ENCODE results near the gene AGTPBP1. TPM values are rescaled to one million over a fixed set of nuclear protein-coding genes. Genes with fewer than 3 reads are reported as not detected.

AGTPBP1 gene
- total and polyA plus RNA-seq, 9 of the 15 experiments (the other 6 are each of a cell fraction or from before 2014, with no cell fraction given), result 1.4 to 7.9 (median 4.6) TPM

DNA sequence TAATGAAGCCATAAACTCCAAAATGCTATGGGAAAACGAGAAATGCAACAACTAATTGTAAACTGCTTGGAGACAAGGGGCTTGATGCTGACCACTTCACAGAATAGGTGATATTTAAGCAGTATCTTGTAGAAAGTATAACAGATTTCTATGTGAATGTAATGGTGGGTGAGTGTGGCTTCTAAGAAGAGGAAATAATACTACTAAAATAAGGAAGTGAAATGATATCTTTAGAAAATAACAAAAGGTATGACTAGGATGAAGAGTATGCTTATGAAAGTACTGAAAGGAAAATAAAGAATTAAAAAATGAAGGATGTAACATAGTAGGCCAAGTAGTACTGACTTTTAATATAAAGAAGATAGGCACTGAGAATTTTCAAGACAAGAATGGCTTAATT lies 94.2 kb downstream of the AGTPBP1 start:
- Histone ChIP-seq H3K9ac (ENCODE audit: insufficient read depth in 1 of 2, low read depth in 2 of 2, low read length in 2 of 2) (no peak overlapping the region), H3K9me1 (ENCODE audit: control insufficient read depth, insufficient read depth, low read length) (no peaks in the 10 kb centered on the region), H3K9me3 (replicated peaks; ENCODE audit: control insufficient read depth, insufficient read depth, low read depth, low read length) (no peaks in the 10 kb centered on the region), H3K79me2 (ENCODE audit: control insufficient read depth, insufficient read depth, low read length) (no peaks in the 10 kb centered on the region), H3K4me3 (no peak overlapping the region), H3K4me2 (ENCODE audit: insufficient read depth, low read length) (no peak overlapping the region), H4K20me1 (replicated peaks; ENCODE audit: control insufficient read depth, insufficient read depth, low read length) (no peaks in the 10 kb centered on the region), H3K4me1 (replicated peaks in 1 of 2; ENCODE audit: control insufficient read depth in 2 of 2, insufficient read depth in 2 of 2, low read length in 2 of 2) (no peaks in the 10 kb centered on the region), H2AFZ (ENCODE audit: low read depth, low read length) (no peak overlapping the region), H3K27ac (ENCODE audit: extremely low read depth, low read depth, low read length) (no peak overlapping the region), H3K36me3 (ENCODE audit: control insufficient read depth, insufficient read depth, low read length) (no peaks in the 10 kb centered on the region), H3K27me3 (ENCODE audit: control insufficient read depth in 2 of 2, insufficient read depth in 2 of 2, low read length in 2 of 2) (no peaks in the 10 kb centered on the region)
- in situ Hi-C loops (cut with MboI), result no loop called here
- CTCF ChIA-PET (ENCODE audit: low intra/inter-chr PET ratio), result no interaction called here
- ATAC-seq (no peak), DNase-seq (ENCODE audit: extremely low read depth in 1 of 4, low spot score in 3 of 4) (no peak), FAIRE-seq (no peak)
- intact Hi-C loops (cut with micrococcal nuclease), result no loop called here
- WGBS (ENCODE audit: insufficient coverage, low coverage, missing lambda C conversion rate), result 18% methylated on average over 1 of the region's 1 CpG
- BruUV-seq (replicated peaks), result no TSS peak
- TF ChIP-seq ERF (CRISPR knock-in tag; IDR thresholded peaks at IDR 0.05) (no peak), ZNF589 (CRISPR knock-in tag; IDR thresholded peaks at IDR 0.05; ENCODE audit: low read depth) (no peak), ZFPM2 (CRISPR knock-in tag; IDR thresholded peaks at IDR 0.05) (no peak)
- POLR2A ChIA-PET, result no interaction called here

DNA sequence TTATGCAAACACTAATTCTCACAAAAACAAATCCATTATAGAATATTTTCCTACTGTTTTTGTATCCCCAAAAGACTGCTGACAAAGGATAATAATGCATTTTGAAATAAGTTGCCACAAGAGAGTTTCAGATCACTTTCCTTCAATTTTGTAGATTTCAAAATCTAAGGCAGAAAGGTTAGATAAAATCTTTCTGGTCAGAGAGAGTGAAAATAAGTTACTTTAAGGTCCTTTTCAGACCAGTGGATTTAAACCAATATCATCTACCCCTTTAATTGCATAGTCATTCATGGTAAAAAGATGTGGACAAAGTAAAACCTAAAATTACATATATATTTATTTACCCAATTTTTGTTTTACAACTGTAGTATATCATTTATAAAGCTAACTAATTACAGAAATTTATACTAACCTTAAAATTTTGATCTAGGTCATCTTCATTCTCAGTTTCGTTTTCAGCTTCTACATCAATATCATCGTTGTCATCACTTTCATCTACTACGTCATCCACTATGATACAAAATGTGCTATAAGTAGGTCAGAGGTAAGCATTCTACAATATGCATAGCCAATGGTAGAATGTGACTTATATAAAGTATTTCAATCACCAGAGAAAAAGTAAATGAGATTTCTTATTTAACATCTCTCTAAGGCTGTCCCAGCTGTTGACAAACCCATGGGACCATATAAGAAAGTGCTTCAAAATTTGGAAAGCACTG lies 95.7 kb downstream of the AGTPBP1 start:
- no peak overlapping the region for H3K9ac ChIP-seq (ENCODE audit: insufficient read depth in 1 of 2, low read depth in 2 of 2, low read length in 2 of 2)
- no peaks in the 10 kb centered on the region for H4K20me1 ChIP-seq (replicated peaks; ENCODE audit: control insufficient read depth, insufficient read depth, low read length)
- FAIRE-seq (no peak), DNase-seq (ENCODE audit: extremely low read depth in 1 of 4, low spot score in 3 of 4) (no peak), ATAC-seq (no peak)
- intact Hi-C loops (cut with micrococcal nuclease) (no loop called here), in situ Hi-C loops (cut with MboI) (no loop called here)
- no peaks in the 10 kb centered on the region for H3K36me3 ChIP-seq (ENCODE audit: control insufficient read depth, insufficient read depth, low read length)
- WGBS (ENCODE audit: insufficient coverage, low coverage, missing lambda C conversion rate), result 69% methylated on average over 3 of the region's 3 CpGs
- CTCF ChIA-PET (ENCODE audit: low intra/inter-chr PET ratio), result no interaction called here
- H3K4me1 ChIP-seq (replicated peaks in 1 of 2; ENCODE audit: control insufficient read depth in 2 of 2, insufficient read depth in 2 of 2, low read length in 2 of 2), result no peaks in the 10 kb centered on the region
- H3K9me3 ChIP-seq (replicated peaks; ENCODE audit: control insufficient read depth, insufficient read depth, low read depth, low read length), result no peaks in the 10 kb centered on the region
- no peak overlapping the region for H3K27ac ChIP-seq (ENCODE audit: extremely low read depth, low read depth, low read length)
- no peak overlapping the region for H3K4me2 ChIP-seq (ENCODE audit: insufficient read depth, low read length)
- H2AFZ ChIP-seq (ENCODE audit: low read depth, low read length), result no peak overlapping the region
- no peaks in the 10 kb centered on the region for H3K9me1 ChIP-seq (ENCODE audit: control insufficient read depth, insufficient read depth, low read length)
- H3K79me2 ChIP-seq (ENCODE audit: control insufficient read depth, insufficient read depth, low read length), result no peaks in the 10 kb centered on the region
- no peaks in the 10 kb centered on the region for H3K27me3 ChIP-seq (ENCODE audit: control insufficient read depth in 2 of 2, insufficient read depth in 2 of 2, low read length in 2 of 2)
- BruUV-seq (replicated peaks), result no TSS peak
- POLR2A ChIA-PET, result no interaction called here
- H3K4me3 ChIP-seq, result no peak overlapping the region
- TF ChIP-seq TEAD4 (IDR thresholded peaks at IDR 0.05; ENCODE audit: low read length), result no peak
- TF ChIP-seq TEAD4 (CRISPR knock-in tag; IDR thresholded peaks at IDR 0.05; ENCODE audit: borderline replicate concordance), result no peak
- TF ChIP-seq, protein P1, sequence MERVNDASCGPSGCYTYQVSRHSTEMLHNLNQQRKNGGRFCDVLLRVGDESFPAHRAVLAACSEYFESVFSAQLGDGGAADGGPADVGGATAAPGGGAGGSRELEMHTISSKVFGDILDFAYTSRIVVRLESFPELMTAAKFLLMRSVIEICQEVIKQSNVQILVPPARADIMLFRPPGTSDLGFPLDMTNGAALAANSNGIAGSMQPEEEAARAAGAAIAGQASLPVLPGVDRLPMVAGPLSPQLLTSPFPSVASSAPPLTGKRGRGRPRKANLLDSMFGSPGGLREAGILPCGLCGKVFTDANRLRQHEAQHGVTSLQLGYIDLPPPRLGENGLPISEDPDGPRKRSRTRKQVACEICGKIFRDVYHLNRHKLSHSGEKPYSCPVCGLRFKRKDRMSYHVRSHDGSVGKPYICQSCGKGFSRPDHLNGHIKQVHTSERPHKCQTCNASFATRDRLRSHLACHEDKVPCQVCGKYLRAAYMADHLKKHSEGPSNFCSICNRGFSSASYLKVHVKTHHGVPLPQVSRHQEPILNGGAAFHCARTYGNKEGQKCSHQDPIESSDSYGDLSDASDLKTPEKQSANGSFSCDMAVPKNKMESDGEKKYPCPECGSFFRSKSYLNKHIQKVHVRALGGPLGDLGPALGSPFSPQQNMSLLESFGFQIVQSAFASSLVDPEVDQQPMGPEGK (CRISPR knock-in tag; IDR thresholded peaks at IDR 0.05; ENCODE audit: borderline replicate concordance), result no peak
- TF ChIP-seq, protein P2, sequence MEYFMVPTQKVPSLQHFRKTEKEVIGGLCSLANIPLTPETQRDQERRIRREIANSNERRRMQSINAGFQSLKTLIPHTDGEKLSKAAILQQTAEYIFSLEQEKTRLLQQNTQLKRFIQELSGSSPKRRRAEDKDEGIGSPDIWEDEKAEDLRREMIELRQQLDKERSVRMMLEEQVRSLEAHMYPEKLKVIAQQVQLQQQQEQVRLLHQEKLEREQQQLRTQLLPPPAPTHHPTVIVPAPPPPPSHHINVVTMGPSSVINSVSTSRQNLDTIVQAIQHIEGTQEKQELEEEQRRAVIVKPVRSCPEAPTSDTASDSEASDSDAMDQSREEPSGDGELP (CRISPR knock-in tag; IDR thresholded peaks at IDR 0.05; ENCODE audit: borderline replicate concordance), result no peak
- no peak for TF ChIP-seq MEF2D (tag; conservative IDR thresholded peaks at IDR 0.05; ENCODE audit: low read depth)

Measured in K562 (cell line).